Upper lobe of left lung (tissue), 6 donors: Measurements from ENCODE around the gene BCAS3. TPM values are rescaled to one million over a fixed set of nuclear protein-coding genes. Genes with fewer than 3 reads are reported as not detected.

Experiments
- ATAC-seq, 2 donors: fragments of 200-7000 bp; cut with Tn5 transposase; one replicate each; pipeline ENCODE4 v1.9.1; 2022; ENCODE audit warnings: mild to moderate bottlenecking in 2 of 2, moderate library complexity in 2 of 2; ENCODE audit not compliant: low FRiP score in 2 of 2
- DNase-seq, 2 donors: peaks; one replicate each; pipeline ENCODE4 v3.0.0-alpha.2; 2019 to 2020
- H3K27ac ChIP-seq, 4 donors: fragments of 200-600 bp; sonication (generic); one replicate each; pipeline ENCODE4 v1.5.1; 2016 to 2019
- H3K27me3 ChIP-seq, 4 donors: fragments of 200-600 bp; sonication (generic); one replicate each; pipeline ENCODE4 v1.5.1; 2017 to 2019
- H3K36me3 ChIP-seq, 4 donors: fragments of 200-600 bp; sonication (generic); one replicate each; pipeline ENCODE4 v1.5.1; 2016 to 2019
- H3K4me1 ChIP-seq, 4 donors: fragments of 200-600 bp; sonication (generic); one replicate each; pipeline ENCODE4 v1.5.1; 2018 to 2019
- H3K4me3 ChIP-seq, 4 donors: fragments of 200-600 bp; sonication (generic); one replicate each; pipeline ENCODE4 v1.5.1; 2017 to 2019; ENCODE audit warnings: mild to moderate bottlenecking in 2 of 4, moderate library complexity in 1 of 4
- H3K9me3 ChIP-seq, 4 donors: fragments of 200-600 bp; sonication (generic); one replicate each; pipeline ENCODE4 v1.5.1; 2018 to 2019
- CTCF ChIP-seq, 6 experiments: fragments of 450-650 bp in 4 of 6; fragments of 200-600 bp in 2 of 6; sonication (generic) in 2 of 6; IDR thresholded peaks; one replicate each; pipeline ENCODE4 v1.5.1; 2016 to 2019; ENCODE audit warnings: antibody characterized with exemption in 6 of 6
- EP300 ChIP-seq, 4 donors: sonication (generic); formaldehyde crosslinking; IDR thresholded peaks; one replicate each; pipeline ENCODE4 v1.5.1; 2017; ENCODE audit warnings: antibody characterized with exemption in 4 of 4, control low read depth in 2 of 4
- POLR2A ChIP-seq, 4 donors: fragments of 450-650 bp; IDR thresholded peaks; one replicate each; pipeline ENCODE4 v1.5.1; 2016 to 2017; ENCODE audit warnings: antibody characterized with exemption in 4 of 4, mild to moderate bottlenecking in 2 of 4
- POLR2AphosphoS5 ChIP-seq, 2 donors: sonication (generic); formaldehyde crosslinking; IDR thresholded peaks; one replicate each; pipeline ENCODE4 v1.5.1; 2017; ENCODE audit warnings: antibody characterized with exemption in 2 of 2
- WGBS, 2 donors: methylation state at CpG; one replicate each; pipeline ENCODE4 v1.1.5; 2017 to 2018; 5-methylcytosine and 5-hydroxymethylcytosine counted together
- total RNA-seq, 6 donors: library from RNA; depleted of rRNA in 4 of 6; stranded (reverse); fragments of >200 nt in 4 of 6; gene quantifications; one replicate each; pipeline versions ENCODE4 v1.1.0 to v1.2.1, GENCODE V29; 2016 to 2021
- donor health status: DM: no; HTN: no; CAD: no; lungs with moderate emphysema.
- donor health status: DM: no; HTN: yes; CAD: no; lungs with severe emphysema.

The BCAS3 gene
- total RNA-seq, 6 donors from 2014 or later, result 20.1 to 111 (median 37.0) TPM

GRCh38 chr17:60887614-60888028, 210.0 kb downstream of the BCAS3 start:
- ATAC-seq, result no peak
- H3K4me1 ChIP-seq, result no peaks in the 10 kb centered on the region
- H3K9me3 ChIP-seq, result no peaks in the 10 kb centered on the region
- no peak for TF ChIP-seq POLR2A (IDR thresholded peaks at IDR 0.05)
- TF ChIP-seq EP300 (IDR thresholded peaks at IDR 0.05), result no peak
- TF ChIP-seq CTCF (IDR thresholded peaks at IDR 0.05), result no peak
- no peak for TF ChIP-seq POLR2AphosphoS5 (IDR thresholded peaks at IDR 0.05)
- no peaks in the 10 kb centered on the region for H3K36me3 ChIP-seq
- DNase-seq, result no peak
- H3K27me3 ChIP-seq, result no peaks in the 10 kb centered on the region
- no peak overlapping the region for H3K27ac ChIP-seq
- H3K4me3 ChIP-seq, result peak overlapping the region in 3 of 4 donors; percentile 21 to 27 (median 26)

- ATAC-seq, result no peak
- no peak overlapping the region for H3K4me3 ChIP-seq
- no peak for DNase-seq
- no peaks in the 10 kb centered on the region for H3K27me3 ChIP-seq
- peaks cover 0 to 4% (median 0%) of the 10 kb centered on the region in 4 donors for H3K9me3 ChIP-seq
- WGBS, 2 donors, result 74 to 77% methylated on average over 5 of the region's 5 CpGs
- H3K4me1 ChIP-seq, result no peaks in the 10 kb centered on the region
- no peak for TF ChIP-seq EP300 (IDR thresholded peaks at IDR 0.05)
- no peaks in the 10 kb centered on the region for H3K36me3 ChIP-seq
- H3K27ac ChIP-seq, result peak overlapping the region in 1 of 4 donors; percentile 10
These were observed 211.4 kb downstream of the BCAS3 start for GRCh38 chr17:60888812-60889709.

GRCh38 chr17:60891149-60891548, 213.5 kb downstream of the BCAS3 start:
- Histone ChIP-seq H3K36me3 (no peaks in the 10 kb centered on the region), H3K4me3 (no peak overlapping the region), H3K9me3 (peaks cover 0 to 4% (median 0%) of the 10 kb centered on the region in 4 donors), H3K27me3 (no peaks in the 10 kb centered on the region), H3K4me1 (no peaks in the 10 kb centered on the region), H3K27ac (no peak overlapping the region)
- DNase-seq, result no peak
- no peak for ATAC-seq
- TF ChIP-seq POLR2A (IDR thresholded peaks at IDR 0.05), result no peak
- no peak for TF ChIP-seq POLR2AphosphoS5 (IDR thresholded peaks at IDR 0.05)
- TF ChIP-seq CTCF (IDR thresholded peaks at IDR 0.05), result no peak
- no peak for TF ChIP-seq EP300 (IDR thresholded peaks at IDR 0.05)
- 98 to 100% methylated on average over 2 of the region's 2 CpGs for WGBS, 2 donors

GRCh38 chr17:60893475-60893874, 215.8 kb downstream of the BCAS3 start:
- ATAC-seq (no peak), DNase-seq (no peak)
- Histone ChIP-seq H3K36me3 (no peaks in the 10 kb centered on the region), H3K4me3 (no peak overlapping the region), H3K27me3 (no peaks in the 10 kb centered on the region), H3K4me1 (no peaks in the 10 kb centered on the region), H3K9me3 (peaks cover 5 to 14% (median 9%) of the 10 kb centered on the region in 4 donors), H3K27ac (no peak overlapping the region)
- 87 to 92% methylated on average over 5 of the region's 5 CpGs for WGBS, 2 donors
- TF ChIP-seq POLR2A (IDR thresholded peaks at IDR 0.05), result no peak
- no peak for TF ChIP-seq CTCF (IDR thresholded peaks at IDR 0.05)
- TF ChIP-seq EP300 (IDR thresholded peaks at IDR 0.05), result no peak
- no peak for TF ChIP-seq POLR2AphosphoS5 (IDR thresholded peaks at IDR 0.05)

GRCh38 chr17:60896996-60897395, 219.3 kb downstream of the BCAS3 start:
- no peak overlapping the region for H3K4me3 ChIP-seq
- no peak for ATAC-seq
- no peak overlapping the region for H3K27ac ChIP-seq
- no peaks in the 10 kb centered on the region for H3K36me3 ChIP-seq
- WGBS, 2 donors, result 88 to 94% methylated on average over 1 of the region's 1 CpG
- H3K9me3 ChIP-seq, result peaks cover 5 to 14% (median 9%) of the 10 kb centered on the region in 4 donors
- DNase-seq, result no peak
- H3K27me3 ChIP-seq, result no peaks in the 10 kb centered on the region
- peaks cover 0 to 4% (median 2%) of the 10 kb centered on the region in 4 donors for H3K4me1 ChIP-seq
- TF ChIP-seq EP300 (IDR thresholded peaks at IDR 0.05), result no peak
- TF ChIP-seq POLR2A (IDR thresholded peaks at IDR 0.05), result no peak
- no peak for TF ChIP-seq POLR2AphosphoS5 (IDR thresholded peaks at IDR 0.05)
- TF ChIP-seq CTCF (IDR thresholded peaks at IDR 0.05), result no peak
